Measurements from ENCODE around the gene SVOP. TPM values are rescaled to one million over a fixed set of nuclear protein-coding genes. Genes with fewer than 3 reads are reported as not detected.

SVOP gene
- total and polyA plus RNA-seq, 2 of the 8 experiments (the other 6 are each of a cell fraction or from before 2014, with no cell fraction given) = 0.06 TPM; not detected in 1

DNA sequence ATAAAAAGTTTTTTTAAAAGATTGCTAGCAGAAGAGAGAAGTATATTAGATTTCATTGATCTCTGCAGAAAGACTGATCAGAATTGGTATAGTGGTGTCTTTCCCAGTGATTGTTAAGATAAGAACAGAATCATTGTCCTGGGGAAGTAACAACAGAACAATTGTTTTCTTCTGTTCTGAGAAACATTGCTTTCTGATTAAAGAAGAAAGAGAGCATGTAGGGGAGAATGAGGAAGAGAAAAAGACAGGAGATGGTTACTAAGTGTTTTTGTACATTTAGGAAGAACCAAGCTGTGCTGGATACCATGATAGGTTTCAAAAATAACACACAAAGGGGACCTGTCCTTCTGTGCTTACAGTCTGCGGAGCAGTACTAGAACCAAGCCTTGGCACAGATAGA lies 36.5 kb upstream of the SVOP start:
- Histone ChIP-seq H2BK120ac (replicated peaks; ENCODE audit: low read depth, low read length) (no peak overlapping the region), H4K91ac (replicated peaks; ENCODE audit: insufficient read length, low read length) (no peak overlapping the region), H3K23ac (ENCODE audit: insufficient read length) (no peak overlapping the region), H3K4ac (replicated peaks; ENCODE audit: insufficient read length, low read depth, low read length) (no peak overlapping the region), H4K20me1 (replicated peaks in 1 of 2; ENCODE audit: control insufficient read depth in 1 of 2, insufficient read depth in 2 of 2, low read length in 2 of 2) (no peaks in the 10 kb centered on the region), H3K18ac (ENCODE audit: extremely low read depth, low read length) (no peak overlapping the region), H3K4me1 (replicated peaks in 1 of 4; ENCODE audit: control insufficient read depth in 3 of 4, insufficient read depth in 4 of 4, low read length in 3 of 4) (no peaks in the 10 kb centered on the region), H3K36me3 (ENCODE audit: control insufficient read depth in 2 of 4, insufficient read depth in 4 of 4, low read length in 3 of 4) (no peaks in the 10 kb centered on the region), H3K4me2 (ENCODE audit: insufficient read depth in 1 of 2, low read depth in 2 of 2, low read length in 2 of 2) (no peak overlapping the region), H3K14ac (ENCODE audit: insufficient read length) (no peak overlapping the region), H3K79me1 (ENCODE audit: low read depth, low read length) (no peaks in the 10 kb centered on the region), H3K4me3 (ENCODE audit: extremely low read depth in 1 of 4, insufficient read depth in 2 of 4, low read depth in 3 of 4, low read length in 4 of 4) (no peak overlapping the region), H2BK15ac (ENCODE audit: low read length) (no peak overlapping the region), H2AK5ac (ENCODE audit: low read depth, low read length) (no peak overlapping the region), H4K8ac (ENCODE audit: extremely low read depth, insufficient read depth, low read length) (no peak overlapping the region), H2AFZ (ENCODE audit: low read length) (no peak overlapping the region), H3K56ac (replicated peaks; ENCODE audit: insufficient read length, low read depth, low read length) (no peak overlapping the region), H3K9ac (replicated peaks in 1 of 4; ENCODE audit: extremely low read depth in 1 of 4, low read depth in 3 of 4, low read length in 3 of 4) (no peak overlapping the region), H3K79me2 (ENCODE audit: control insufficient read depth in 1 of 2, insufficient read depth in 2 of 2, low read length in 2 of 2) (no peaks in the 10 kb centered on the region), H3K27me3 (replicated peaks in 1 of 4; ENCODE audit: control insufficient read depth in 3 of 4, extremely low read depth in 1 of 4, insufficient read depth in 3 of 4, low read length in 3 of 4) (no peaks in the 10 kb centered on the region), H3K9me3 (ENCODE audit: insufficient read depth in 2 of 2, low read depth in 1 of 2, low read length in 1 of 2) (no peaks in the 10 kb centered on the region), H2BK12ac (ENCODE audit: low read depth, low read length) (no peak overlapping the region), H2BK5ac (ENCODE audit: low read depth, low read length) (no peak overlapping the region), H2BK20ac (ENCODE audit: low read length) (no peak overlapping the region), H3K23me2 (ENCODE audit: low read depth, low read length) (no peaks in the 10 kb centered on the region), H3K27ac (ENCODE audit: low read depth, low read length) (no peak overlapping the region), H4K5ac (ENCODE audit: insufficient read length, low read depth, low read length) (no peak overlapping the region)
- WGBS, 2 experiments (ENCODE audit: extremely low coverage in 1 of 2, insufficient coverage in 1 of 2, insufficient read length in 1 of 2, insufficient replicate concordance in 2 of 2, low coverage in 1 of 2, low lambda C conversion rate in 2 of 2, missing lambda C conversion rate in 1 of 2) = 81% methylated on average over 1 of the region's 1 CpG; no CpG with 5 or more reads in 1 of the 2 experiments
- DNase-seq (ENCODE audit: low read depth in 1 of 2, low spot score in 2 of 2) (no peak), FAIRE-seq (no peak)
- ChIA-PET CTCF (ENCODE audit: partially characterized antibody) (no interaction called here), POLR2A (ENCODE audit: partially characterized antibody) (no interaction called here)
- TF ChIP-seq HDAC6 (IDR thresholded peaks at IDR 0.05; ENCODE audit: low read depth, low read length) = no peak
